Measurements from ENCODE around the gene NNMT.
A peak's percentile ranks its signal among the peaks of the same experiment; 100 is the strongest.

Gene NNMT

DNA sequence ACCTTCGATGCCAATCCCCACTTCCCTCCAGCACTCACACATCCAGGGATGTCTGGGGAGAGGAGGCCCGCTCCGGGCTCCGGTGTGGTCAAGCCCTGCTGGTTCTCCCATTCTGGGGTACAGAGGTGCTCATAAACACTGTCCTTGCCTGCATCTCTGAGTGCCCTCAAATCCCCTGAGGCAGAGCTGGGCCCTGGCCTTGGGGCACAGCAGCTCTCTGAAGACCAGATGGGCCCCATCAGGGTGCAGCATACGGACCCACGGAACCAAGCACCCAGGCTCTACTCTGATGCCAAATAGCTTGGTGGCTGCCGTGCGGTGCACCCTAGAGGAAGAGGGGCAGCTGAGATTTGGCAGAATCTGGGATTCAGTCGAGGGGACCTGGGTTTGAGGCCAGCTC lies 35.7 kb upstream of the NNMT start:
- Histone ChIP-seq H4K20me1 (ENCODE audit: control insufficient read depth, insufficient read depth, low read depth, low read length) (no peaks in the 10 kb centered on the region), H3K27ac (ENCODE audit: low read depth, low read length) (no peak overlapping the region), H3K9me2 (replicated peaks; ENCODE audit: control insufficient read depth, low read length) (no peaks in the 10 kb centered on the region), H3K36me3 (ENCODE audit: control insufficient read depth, low read length) (no peaks in the 10 kb centered on the region), H3F3A (ENCODE audit: control insufficient read depth, insufficient read depth) (no peaks in the 10 kb centered on the region), H3K4me3 (ENCODE audit: low read length) (no peak overlapping the region), H3K4me2 (ENCODE audit: low read length) (no peak overlapping the region), H3K9me3 (ENCODE audit: control insufficient read depth, insufficient read depth, low read length) (no peaks in the 10 kb centered on the region), H3K79me2 (ENCODE audit: control insufficient read depth, low read length) (no peaks in the 10 kb centered on the region), H3K4me1 (ENCODE audit: control insufficient read depth, low read length) (peaks cover 23% of the 10 kb centered on the region), H3K27me3 (ENCODE audit: control insufficient read depth, low read length) (peaks cover 5% of the 10 kb centered on the region; the same call in 1 of the 2 replicates)
- TF ChIP-seq EZH2phosphoT487 (IDR thresholded peaks at IDR 0.05; ENCODE audit: borderline replicate concordance, low read length): no peak
- TF ChIP-seq, protein P1, sequence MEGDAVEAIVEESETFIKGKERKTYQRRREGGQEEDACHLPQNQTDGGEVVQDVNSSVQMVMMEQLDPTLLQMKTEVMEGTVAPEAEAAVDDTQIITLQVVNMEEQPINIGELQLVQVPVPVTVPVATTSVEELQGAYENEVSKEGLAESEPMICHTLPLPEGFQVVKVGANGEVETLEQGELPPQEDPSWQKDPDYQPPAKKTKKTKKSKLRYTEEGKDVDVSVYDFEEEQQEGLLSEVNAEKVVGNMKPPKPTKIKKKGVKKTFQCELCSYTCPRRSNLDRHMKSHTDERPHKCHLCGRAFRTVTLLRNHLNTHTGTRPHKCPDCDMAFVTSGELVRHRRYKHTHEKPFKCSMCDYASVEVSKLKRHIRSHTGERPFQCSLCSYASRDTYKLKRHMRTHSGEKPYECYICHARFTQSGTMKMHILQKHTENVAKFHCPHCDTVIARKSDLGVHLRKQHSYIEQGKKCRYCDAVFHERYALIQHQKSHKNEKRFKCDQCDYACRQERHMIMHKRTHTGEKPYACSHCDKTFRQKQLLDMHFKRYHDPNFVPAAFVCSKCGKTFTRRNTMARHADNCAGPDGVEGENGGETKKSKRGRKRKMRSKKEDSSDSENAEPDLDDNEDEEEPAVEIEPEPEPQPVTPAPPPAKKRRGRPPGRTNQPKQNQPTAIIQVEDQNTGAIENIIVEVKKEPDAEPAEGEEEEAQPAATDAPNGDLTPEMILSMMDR (IDR thresholded peaks at IDR 0.05; ENCODE audit: low read depth, low read length, poor library complexity, severe bottlenecking): no peak

DNA sequence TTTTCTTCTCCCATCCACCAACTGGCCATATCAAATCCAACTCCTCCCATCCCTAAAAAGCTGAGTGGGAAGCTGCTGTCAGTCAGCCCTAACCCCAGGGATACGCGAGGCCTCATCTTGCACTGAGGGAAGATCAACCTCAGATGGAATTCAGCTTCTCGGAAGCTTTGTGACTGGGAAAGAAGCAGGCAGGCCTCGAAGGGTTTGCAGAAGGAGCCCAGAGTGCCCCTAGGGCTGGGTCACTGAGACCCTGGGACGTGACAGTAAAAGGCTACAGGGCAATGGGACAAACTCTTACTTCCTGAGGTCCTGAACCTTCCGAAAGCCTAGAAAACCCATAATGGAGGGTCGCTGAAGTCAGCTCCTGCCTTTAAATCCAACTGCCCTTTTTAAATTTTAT lies 34.4 kb upstream of the NNMT start:
- no peak overlapping the region for H3K4me2 ChIP-seq (ENCODE audit: low read length)
- H3K79me2 ChIP-seq (ENCODE audit: control insufficient read depth, low read length): no peaks in the 10 kb centered on the region
- no peaks in the 10 kb centered on the region for H4K20me1 ChIP-seq (ENCODE audit: control insufficient read depth, insufficient read depth, low read depth, low read length)
- H3F3A ChIP-seq (ENCODE audit: control insufficient read depth, insufficient read depth): no peaks in the 10 kb centered on the region
- no peak overlapping the region for H3K4me3 ChIP-seq (ENCODE audit: low read length)
- H3K9me3 ChIP-seq (ENCODE audit: control insufficient read depth, insufficient read depth, low read length): no peaks in the 10 kb centered on the region
- H3K27ac ChIP-seq (ENCODE audit: low read depth, low read length): no peak overlapping the region
- peaks cover 23% of the 10 kb centered on the region for H3K4me1 ChIP-seq (ENCODE audit: control insufficient read depth, low read length)
- no peaks in the 10 kb centered on the region for H3K9me2 ChIP-seq (replicated peaks; ENCODE audit: control insufficient read depth, low read length)
- no peaks in the 10 kb centered on the region for H3K36me3 ChIP-seq (ENCODE audit: control insufficient read depth, low read length)
- TF ChIP-seq EZH2phosphoT487 (IDR thresholded peaks at IDR 0.05; ENCODE audit: borderline replicate concordance, low read length): no peak
- TF ChIP-seq, protein P1 (IDR thresholded peaks at IDR 0.05; ENCODE audit: low read depth, low read length, poor library complexity, severe bottlenecking): no peak
- peaks cover 5% of the 10 kb centered on the region; the same call in 1 of the 2 replicates for H3K27me3 ChIP-seq (ENCODE audit: control insufficient read depth, low read length)

DNA sequence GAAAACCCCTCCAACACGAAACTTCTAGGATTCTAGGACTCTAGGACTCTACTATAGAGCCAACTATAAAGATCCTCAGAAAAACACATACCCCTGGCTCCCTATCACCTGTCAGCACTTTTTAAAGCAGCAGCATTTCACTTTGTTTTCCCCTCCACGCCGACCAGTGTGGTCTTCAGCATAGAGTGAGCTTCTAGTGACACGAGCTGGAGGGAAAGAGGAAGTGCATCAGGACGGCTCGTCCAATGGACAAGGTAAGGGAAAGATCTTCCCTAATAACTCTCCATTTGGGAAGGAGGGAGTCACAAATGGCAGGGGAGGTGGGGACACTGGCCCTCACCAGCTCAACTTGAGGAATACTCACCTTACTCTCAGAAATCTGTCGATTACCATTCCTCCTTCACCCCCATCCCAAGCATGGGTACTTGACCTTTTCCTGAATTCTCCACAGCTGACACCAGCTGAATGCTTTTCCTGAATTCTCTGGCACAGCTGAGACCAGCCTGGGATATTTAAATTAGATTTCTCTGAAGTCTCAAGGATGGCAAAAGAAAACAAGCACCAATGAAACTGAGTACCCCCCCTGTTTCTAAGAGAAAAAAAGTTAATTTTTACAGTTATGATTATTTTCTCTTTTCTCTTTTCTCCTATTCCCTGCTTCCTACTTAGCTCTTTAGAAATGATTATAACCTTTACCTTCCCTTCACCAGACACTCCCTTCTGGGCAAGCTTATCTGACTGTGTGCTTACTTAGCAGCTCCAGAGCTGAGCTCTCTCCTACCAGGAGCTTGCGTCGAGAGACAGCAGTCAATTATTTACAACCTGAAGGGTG lies 33.3 kb upstream of the NNMT start:
- TF ChIP-seq, protein P1 (IDR thresholded peaks at IDR 0.05; ENCODE audit: low read depth, low read length, poor library complexity, severe bottlenecking): peak; percentile 64
- TF ChIP-seq EZH2phosphoT487 (IDR thresholded peaks at IDR 0.05; ENCODE audit: borderline replicate concordance, low read length): no peak
- H4K20me1 ChIP-seq (ENCODE audit: control insufficient read depth, insufficient read depth, low read depth, low read length): no peaks in the 10 kb centered on the region

More for the DNA sequence above, 33.3 kb upstream of the NNMT start:
- Histone ChIP-seq H3K9me3 (ENCODE audit: control insufficient read depth, insufficient read depth, low read length) (no peaks in the 10 kb centered on the region), H3F3A (ENCODE audit: control insufficient read depth, insufficient read depth) (no peaks in the 10 kb centered on the region), H3K4me2 (ENCODE audit: low read length) (no peak overlapping the region), H3K36me3 (ENCODE audit: control insufficient read depth, low read length) (no peaks in the 10 kb centered on the region), H3K4me3 (ENCODE audit: low read length) (no peak overlapping the region), H3K79me2 (ENCODE audit: control insufficient read depth, low read length) (no peaks in the 10 kb centered on the region), H3K27me3 (ENCODE audit: control insufficient read depth, low read length) (peaks cover 5% of the 10 kb centered on the region; the same call in 1 of the 2 replicates), H3K27ac (ENCODE audit: low read depth, low read length) (no peak overlapping the region), H3K4me1 (ENCODE audit: control insufficient read depth, low read length) (peaks cover 23% of the 10 kb centered on the region), H3K9me2 (replicated peaks; ENCODE audit: control insufficient read depth, low read length) (no peaks in the 10 kb centered on the region)
